Measurements from ENCODE around the gene MZF1. TPM values are rescaled to one million over a fixed set of nuclear protein-coding genes. Genes with fewer than 3 reads are reported as not detected.
"Not testable (repeated sequence)": the region's sequence is repeated elsewhere in the genome, so short reads cannot be mapped to it uniquely, and the experiment has no call there.

Gene MZF1
- total RNA-seq, 1 donor from 2014 or later: 26.5 TPM

DNA sequence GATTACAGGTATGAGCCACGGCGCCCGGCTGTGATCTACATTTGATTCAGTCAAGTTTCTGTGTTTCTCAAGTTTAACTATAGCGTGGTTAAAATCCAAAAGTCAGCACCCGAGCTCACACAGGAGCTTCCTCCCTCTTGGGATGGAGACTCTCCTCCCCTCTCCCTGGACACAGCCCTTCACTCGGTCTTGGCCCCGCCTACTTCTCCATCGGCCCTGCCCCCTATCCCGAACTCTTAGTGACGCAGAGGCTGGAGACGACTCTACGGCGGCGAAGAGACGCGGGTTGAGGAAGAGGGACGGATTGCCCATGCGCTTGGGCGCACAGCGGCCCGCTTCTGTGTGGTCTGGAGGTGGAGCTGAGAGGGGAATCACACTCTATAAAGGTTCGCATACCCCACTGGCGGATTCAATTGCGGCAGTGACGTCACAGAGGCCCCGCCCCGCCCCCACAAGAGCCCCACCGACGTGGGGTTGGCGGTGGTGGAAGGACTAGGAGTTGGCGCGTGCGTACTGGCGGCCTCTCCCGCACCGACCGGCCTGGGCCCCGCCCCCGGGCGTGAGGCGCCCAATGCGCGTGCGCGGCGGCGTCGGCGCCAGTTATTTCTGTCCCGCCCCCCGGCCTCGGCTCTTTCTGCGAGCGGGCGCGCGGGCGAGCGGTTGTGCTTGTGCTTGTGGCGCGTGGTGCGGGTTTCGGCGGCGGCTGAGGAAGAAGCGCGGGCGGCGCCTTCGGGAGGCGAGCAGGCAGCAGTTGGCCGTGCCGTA, 29.1 kb downstream of the MZF1 start, which contains the start of gene TRIM28:
TRIM28 (plus strand) TSS at position 239 of the 765 bp plus-strand sequence. CDS start 694 bp downstream, outside the sequence.
- intact Hi-C loops (cut with micrococcal nuclease): loop anchor here (1.0 kb wide), 5 partner anchors 11 to 30 kb away; partner anchors contain the start of genes CHMP2A, MZF1 and ZBTB45

DNA sequence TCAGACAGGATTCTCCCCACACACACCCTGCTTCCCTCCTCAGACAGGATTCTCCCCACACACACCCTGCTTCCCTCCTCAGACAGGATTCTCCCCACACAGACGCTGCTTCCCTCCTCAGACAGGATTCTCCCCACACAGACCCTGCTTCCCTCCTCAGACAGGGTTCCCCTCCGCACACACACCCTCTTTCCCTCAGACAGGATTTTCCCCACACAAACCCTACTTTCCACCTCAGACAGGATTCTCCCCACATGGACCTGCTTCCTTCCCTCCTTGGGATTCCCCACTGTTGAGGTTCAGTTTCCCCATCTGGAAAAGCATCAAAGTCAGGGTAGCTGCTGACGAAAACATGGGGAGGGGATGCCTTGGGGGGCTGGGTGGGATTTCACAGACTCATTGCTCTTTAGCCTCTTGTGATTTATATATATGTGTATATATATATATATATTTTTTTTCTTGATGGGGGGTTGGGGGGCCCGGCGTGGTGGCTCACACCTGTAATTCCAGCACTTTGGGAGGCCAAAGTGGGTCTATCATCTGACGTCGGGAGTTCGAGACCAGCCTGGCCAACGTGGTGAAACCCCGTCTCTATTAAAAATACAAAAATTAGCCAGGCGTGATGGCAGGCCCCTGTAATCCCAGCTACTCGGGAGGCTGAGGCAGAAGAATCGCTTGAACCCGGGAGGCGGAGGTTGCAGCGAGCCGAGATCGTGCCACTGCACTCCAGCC, 30.3 kb downstream of the MZF1 start:
- intact Hi-C loops (cut with micrococcal nuclease): not testable (repeated sequence)

DNA sequence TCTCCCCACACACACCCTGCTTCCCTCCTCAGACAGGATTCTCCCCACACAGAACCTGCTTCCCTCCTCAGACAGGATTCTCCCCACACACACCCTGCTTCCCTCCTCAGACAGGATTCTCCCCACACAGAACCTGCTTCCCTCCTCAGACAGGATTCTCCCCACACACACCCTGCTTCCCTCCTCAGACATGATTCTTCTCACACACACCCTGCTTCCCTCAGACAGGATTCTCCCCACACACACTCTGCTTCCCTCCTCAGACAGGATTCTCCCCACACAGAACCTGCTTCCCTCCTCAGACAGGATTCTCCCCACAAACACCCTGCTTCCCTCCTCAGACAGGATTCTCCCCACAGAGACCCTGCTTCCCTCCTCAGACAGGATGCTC, 34.0 kb downstream of the MZF1 start:
- intact Hi-C loops (cut with micrococcal nuclease): not testable (repeated sequence)

DNA sequence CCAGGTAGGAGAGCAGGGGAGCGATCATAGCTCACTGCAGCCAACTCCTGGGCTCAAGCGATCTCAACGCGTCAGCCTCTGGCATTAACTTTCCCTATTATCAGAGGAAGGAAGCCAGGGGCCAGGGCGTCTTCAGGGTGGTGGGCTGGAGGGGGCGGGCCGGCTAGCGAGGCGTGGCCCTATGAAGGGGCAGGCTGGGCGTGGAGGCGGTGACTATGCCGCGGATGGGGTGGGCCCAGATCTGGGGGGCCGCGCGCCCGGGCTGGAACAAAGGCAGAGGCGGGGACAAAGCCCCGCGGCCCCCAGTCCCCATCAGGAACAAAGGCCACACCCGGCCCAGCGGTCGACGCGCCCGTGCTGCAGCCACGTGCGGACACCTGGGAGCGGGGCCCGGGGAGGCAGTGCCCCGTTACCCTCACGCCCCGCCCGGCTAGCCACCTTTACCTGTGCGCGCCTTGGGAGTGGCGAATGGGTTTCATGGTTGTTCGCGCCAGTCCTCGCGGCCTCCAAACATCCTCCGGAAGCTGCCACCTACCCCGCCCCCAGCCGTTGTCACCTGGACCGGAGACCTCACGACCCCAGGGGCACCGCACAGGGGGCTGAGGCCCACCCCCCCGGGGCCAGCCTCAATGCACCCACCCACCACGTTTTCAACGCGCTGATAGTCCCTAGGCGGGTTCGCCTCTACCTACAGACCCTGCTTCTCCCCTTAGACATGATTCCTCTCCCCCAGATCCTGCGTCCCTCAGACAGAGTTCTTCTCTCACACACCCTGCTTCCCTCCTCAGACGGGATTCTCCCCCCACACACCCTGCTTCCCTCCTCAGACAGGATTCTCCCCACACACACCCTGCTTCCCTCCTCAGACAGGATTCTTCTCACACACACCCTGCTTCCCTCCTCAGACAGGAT, 34.6 kb downstream of the MZF1 start:
- intact Hi-C loops (cut with micrococcal nuclease): no loop called here

DNA sequence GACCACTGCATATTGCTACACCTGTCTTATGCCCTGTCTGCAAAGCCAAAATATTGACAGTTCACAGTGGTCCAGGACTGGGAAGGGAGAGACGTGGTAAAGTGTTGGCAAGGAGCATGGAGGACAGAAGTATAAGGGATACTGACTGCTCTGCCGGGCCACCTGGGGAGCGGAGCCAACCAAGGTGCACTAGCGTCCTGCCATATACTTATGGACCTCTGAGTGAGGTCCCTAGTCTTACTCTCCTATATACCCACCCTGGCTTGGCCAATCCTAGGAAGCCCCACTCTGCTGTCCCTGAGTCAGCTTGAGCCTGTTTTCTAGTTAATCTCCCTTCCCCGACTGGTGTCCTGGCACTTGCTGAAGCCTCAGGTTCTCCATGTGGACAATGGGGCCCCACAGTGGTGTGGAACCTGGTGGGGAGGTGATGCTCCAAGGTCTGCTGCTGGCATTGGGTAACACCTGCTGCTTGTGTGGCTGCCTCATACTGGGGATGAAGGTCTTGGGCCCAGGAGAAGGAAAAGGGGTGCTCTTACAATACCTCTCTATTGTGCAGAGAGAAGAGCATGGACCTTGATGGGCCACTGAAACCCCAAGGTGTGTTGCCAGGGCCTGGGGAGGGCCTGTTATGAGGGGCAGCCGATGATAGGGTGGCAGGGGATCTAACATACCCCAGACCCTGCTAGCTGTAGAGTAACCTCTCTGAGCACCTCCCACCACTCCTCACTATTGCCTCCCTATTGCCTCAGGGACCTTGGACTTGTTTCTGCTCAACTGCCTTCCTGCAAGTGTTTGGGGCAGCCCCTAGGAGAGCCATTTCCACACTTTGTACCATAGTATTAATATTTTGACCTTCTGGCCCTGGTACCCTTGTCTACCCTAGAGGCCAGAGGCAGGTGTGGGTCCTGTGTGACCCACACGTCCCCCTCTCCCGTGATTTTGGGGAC, 36.0 kb downstream of the MZF1 start:
- intact Hi-C loops (cut with micrococcal nuclease): no loop called here

DNA sequence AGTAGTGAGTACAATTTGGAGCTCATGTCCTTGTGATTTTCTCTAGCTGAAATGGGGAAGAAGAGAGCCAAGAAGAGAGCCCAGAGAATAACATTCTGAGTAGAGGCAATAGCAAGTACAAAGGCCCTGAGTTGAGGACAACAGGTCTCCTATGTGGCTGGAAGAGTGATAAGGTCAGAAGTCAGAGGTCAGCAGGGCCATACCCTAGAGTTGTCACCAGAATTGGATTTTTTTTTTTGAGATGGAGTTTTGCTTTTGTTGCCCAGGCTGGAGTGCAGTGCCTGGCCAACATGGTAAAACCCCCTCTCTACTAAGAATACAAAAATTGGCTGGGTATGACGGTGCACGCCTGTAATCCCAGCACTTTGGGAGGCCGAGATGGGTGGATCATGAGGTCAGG, 37.3 kb downstream of the MZF1 start:
- intact Hi-C loops (cut with micrococcal nuclease): no loop called here

DNA sequence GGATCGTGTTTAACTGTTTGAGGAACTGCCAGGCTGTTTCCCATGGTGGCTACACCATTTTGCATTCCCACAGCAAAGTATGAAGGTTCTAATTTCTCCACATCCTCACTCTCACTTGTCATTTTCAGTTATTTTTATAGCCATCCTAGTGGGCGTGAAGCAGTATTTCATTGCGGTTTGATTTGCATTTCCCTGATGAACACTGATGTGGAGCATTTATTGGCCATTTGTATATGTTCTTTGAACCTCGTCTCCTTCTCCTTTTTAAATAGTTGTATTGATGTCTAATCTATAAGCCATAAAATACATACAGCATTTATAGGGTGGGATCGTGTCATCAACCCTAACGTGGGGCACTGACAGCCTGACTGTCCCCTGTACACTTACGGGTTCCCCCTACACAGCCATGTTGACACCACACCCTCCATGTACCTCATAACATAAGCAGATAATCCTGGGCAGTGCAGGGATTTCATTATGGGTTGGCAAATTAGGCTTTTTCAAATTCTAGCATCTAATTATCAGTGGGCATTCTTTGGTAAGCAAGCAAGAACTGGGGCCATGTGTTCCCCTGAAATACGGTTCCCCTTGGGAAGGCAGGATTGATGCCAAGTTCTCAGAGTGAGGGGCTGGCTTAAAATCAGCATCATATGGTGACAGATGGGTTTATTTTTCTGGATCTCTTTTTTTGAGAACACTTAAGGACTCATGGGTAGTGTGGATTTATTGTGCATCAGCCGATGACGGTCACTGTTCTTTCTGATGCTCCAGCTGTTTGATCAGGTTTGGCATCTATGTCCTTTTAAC, 41.9 kb downstream of the MZF1 start:
- intact Hi-C loops (cut with micrococcal nuclease): no loop called here

DNA sequence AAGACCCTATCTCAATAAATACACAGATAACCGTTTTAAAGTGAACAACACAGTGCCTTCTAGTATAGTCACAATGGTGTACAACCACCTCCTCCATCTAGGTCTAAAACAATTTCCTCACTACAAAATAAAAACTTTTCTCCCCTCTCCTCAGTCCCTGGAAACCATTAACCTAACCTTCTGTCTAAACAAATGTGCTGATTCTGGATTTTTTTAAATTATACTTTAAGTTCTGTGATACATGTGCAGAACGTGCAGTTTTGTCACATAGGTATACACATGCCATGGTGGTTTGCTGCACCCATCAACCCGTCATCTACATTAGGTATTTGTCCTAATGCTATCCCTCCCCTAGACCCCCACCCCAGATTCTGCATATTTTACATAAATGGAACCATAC, 43.7 kb downstream of the MZF1 start:
- intact Hi-C loops (cut with micrococcal nuclease): no loop called here

DNA sequence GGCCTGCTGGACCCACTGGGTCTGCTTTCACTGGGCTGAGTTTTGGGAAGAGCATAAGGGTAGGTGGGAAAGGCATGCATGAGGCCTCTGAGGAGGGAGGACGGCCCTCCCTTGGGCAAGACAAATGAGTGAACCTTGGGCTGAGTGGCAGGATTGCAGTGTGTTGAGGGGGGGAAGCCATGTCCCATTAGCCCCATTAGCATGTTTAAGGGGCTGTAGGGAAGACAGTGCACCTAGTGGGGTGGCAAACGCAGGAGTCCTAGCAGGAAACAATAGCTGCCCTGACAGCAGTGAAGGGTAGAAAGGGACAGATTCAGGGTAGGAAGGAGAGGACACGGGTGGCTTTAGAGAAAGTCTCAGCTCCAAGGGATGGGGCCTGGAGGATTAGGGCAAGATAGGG, 50.4 kb downstream of the MZF1 start:
- intact Hi-C loops (cut with micrococcal nuclease): no loop called here

DNA sequence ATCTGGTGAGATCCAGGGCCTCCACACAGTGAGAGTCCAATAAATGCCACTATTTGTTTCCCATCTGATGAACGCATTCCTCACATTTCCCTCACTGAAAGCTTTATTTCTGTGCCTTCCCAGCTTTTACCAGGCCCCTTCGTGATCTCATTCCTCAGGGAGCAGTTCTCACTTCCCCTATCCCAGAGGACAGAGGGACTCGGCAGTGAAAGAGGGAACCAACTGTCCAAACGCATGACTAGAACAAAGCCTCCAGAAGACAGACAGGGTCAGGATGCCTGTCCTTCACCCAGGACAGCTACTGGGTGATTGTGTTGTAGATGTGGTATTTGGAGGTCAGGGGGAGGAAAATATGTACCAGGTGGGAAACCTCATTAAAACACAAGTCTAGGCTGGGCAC, 51.5 kb downstream of the MZF1 start:
- intact Hi-C loops (cut with micrococcal nuclease): no loop called here

DNA sequence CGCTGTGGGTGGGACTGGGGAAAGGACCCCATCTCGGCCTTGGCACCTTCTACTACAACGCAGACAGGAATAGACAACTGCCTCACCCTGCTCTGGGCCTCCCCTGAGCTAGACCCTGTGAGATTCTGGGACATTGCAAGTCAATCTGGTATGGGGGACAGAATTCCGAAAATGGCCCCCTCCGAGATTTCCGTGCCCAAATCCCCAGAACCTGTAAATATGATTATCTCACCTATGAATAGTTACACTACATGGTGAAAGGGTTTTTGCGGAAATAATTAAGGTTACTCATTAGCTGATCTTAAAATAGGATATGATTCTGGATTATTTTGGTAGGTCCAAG, 52.9 kb downstream of the MZF1 start:
- intact Hi-C loops (cut with micrococcal nuclease): loop anchor here (1.0 kb wide), 1 partner anchor 61 kb away; no protein-coding TSS in a partner anchor

DNA sequence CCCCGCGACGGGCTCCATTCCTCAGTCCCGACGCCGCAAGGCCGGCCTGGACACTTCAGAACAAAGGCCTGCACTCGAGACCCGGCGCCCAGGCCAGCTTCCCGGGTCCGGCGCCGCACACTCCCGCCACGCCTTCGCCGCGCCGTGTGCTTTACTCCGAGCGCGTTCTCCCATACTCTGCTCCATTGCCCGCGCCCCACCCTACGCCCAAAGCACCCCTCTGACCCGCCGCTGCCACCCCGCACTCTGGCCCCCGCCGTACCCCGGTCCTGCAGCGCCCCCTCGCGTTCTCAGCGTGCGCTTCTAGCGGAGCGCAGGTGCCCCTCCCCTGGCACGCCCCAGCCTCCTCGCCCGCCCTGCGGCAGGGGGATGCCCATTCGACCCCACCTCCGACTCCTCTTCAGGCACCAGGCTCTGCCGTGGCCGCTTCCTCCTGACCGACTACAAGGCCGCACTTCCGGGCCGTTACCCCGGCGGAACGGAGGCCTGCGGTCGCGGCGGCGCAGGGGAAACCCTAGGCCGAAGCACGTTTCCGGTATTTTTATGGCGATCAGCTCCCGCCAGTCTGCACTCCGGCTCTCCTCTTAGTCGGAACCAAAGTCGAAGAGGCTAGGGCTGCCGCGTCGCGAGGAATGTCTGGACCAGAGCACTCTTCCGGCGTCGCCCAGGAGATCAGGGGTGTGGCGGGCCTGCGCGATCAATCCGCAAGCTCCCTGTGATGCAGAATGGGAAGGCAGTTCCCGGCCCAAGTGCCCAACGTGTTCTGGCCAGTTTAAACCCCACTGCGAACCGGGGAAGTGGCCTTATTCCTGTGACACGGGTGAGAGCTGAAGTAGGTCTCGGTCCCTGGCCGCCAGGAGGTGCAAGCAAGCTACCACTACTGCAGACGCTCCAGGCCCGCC, 53.5 kb downstream of the MZF1 start, which contains the start of gene ZBTB45:
ZBTB45 (minus strand) TSS at position 456 of the 902 bp plus-strand sequence. CDS start 2,137 bp downstream, outside the sequence.
- intact Hi-C loops (cut with micrococcal nuclease): loop anchor here (1.0 to 5.0 kb wide), 9 partner anchors 20 to 112 kb away; partner anchors contain the start of genes CHMP2A, MZF1, TRIM28 and ZNF324B

DNA sequence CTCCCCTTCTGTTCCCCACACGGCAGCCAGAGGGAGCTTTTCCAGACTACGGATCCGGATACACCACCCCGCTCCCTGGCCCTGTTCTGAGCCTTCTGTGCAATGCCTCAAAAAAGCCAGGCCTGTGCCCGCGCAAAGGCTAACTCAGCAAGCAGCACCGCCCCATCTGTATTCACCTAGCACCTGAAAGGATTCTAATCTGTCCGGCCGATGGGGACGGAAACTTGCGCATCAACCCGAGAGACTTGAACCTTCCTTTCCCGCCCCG, 54.1 kb downstream of the MZF1 start:
- intact Hi-C loops (cut with micrococcal nuclease): loop anchor here (1.0 to 5.0 kb wide), 8 partner anchors 20 to 112 kb away; partner anchors contain the start of genes CHMP2A, MZF1, TRIM28 and ZNF324B

DNA sequence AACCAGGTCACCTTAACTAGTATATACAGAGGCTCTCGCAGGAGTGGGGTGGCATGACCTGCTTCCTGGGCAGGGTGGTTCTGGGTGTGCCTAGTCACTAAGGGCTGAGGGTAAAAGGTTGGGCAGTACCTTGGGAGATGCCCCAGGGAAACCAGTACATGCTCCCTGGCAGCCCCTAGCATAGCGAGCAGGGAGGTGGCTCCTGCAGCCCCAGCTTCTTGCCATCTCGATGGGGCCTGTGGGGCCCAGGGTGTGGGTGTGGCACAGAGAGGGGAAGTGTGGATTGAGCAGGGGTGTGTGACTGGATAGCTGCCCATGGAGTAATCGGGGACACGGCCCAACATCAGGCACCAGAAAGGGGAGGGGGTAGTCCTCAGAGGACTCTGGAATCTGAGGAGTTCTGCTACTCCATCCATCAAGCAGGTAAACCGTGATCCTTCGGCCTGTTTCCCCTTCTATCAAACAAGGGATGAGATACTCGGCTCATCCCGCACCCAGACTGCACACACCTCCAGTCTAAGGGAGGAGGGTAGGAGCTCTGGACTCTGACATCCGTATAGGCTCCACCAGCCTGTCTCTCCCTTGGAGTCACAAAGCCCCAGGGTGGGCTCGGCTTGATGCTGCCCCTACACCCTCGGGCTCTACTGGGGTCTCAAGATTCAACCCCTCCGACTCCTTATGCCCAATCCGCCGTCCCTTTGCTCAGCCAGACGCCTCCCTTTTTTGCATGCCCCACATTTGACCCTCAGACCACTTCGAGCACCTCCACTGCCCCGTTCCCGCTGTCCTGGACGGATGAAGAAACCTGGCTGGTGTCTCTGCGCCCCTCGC, 54.7 kb downstream of the MZF1 start:
- intact Hi-C loops (cut with micrococcal nuclease): loop anchor here (1.0 to 5.0 kb wide), 8 partner anchors 19 to 111 kb away; partner anchors contain the start of genes CHMP2A, MZF1, TRIM28 and ZNF324B

DNA sequence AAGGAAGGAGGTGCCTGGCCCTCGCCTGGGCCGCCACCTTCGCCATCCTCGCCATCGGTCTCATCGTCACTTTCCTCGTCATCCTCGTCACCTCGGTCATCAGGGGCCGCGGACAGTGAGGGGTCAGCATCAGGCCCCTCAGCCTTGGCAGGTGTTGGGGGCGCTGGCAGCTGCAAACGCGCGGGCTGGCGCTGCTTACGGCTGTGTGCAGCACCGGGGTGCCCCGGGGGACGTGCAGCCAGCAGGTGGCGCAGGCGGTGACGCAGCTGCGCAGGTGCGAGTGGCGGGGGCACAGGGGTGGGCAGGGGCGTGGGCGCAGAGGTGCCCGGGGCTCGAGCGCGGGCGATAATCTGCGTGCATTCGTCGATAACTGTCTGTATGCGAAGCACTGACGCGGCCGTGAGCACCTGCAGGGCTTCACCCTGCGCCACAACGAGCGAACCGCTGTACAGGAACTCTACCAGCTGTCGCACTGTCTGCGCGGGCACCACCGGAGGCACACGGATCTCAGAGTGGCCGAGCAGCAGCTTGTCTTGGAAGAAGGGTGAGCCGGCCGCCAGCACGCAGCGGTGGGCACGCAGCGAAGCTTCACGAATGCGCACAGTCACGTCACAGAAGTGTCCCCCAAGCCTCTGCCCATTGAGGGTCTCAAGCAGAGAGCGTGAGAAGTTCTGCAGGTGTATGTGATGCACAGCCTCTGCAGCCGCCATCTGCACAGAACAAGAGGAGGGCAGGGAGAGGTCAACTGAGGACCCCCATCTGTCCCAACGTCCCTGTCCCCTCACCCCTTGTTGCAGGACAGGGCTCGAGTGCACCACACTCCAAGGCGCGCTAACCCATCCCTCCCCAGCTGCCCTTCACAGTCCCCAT, 55.9 kb downstream of the MZF1 start:
- intact Hi-C loops (cut with micrococcal nuclease): loop anchor here (5.0 kb wide), 1 partner anchor 110 kb away; the partner anchor contains the start of gene ZNF584

DNA sequence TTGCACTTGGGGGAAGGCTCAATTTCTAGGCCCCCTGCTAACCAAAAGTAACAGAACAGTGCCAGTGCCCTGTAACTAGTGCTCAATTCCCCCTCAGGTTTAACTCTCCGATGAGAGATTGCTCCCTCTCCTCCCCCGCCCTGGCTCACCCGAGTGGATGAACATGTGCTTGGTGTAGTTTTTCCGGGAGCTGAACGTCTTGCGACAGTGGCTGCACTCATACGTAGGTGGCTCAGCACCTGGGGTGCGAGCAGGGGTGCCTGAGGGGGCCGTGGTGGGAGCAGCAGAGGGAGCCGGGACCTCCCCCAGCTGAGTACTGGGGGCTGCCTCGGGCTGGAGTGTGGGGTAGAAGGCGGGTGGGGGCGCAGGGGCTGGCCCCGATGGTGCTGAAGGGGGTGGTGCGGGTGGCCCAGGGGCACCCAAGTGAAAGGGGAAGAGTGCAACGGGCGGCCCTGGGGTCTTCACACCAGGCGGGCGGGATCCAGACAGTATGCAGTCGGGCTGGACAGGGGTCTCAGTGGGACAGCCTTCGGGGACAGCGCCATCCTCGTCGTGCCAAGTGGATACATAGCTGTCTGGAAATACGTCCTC, 56.8 kb downstream of the MZF1 start:
- intact Hi-C loops (cut with micrococcal nuclease): loop anchor here (5.0 kb wide), 1 partner anchor 109 kb away; the partner anchor contains the start of gene ZNF584

All from T-helper 2 cell treated with Interferon-gamma antibody and Interleukin-4, amounts not matched to agents 100 ng/mL and 5 ng/mL, for 36 hours (primary cell).